Psoas muscle (tissue), 8 donors: ENCODE measurements around the gene PDLIM1. TPM values are rescaled to one million over a fixed set of nuclear protein-coding genes. Genes with fewer than 3 reads are reported as not detected.

Source experiments
- ATAC-seq, 4 donors: fragments of 200-7000 bp; cut with Tn5 transposase; one replicate each; pipeline ENCODE4 v1.9.1; 2020; ENCODE audit warnings: moderate library complexity in 3 of 4, mild to moderate bottlenecking in 2 of 4
- DNase-seq, 2 donors: peaks; one replicate each; pipeline ENCODE4 v3.0.0-alpha.2; 2020
- H3K27ac ChIP-seq: fragments of 200-600 bp; one replicate; pipeline ENCODE4 v1.8.0; 2022
- H3K27me3 ChIP-seq, 3 donors: fragments of 200-600 bp in 1 of 3; one replicate each; pipeline versions ENCODE4 v1.6.1 to v1.8.0; 2013 to 2022; ENCODE audit warnings: low read length in 2 of 3, mild to moderate bottlenecking in 2 of 3, moderate library complexity in 1 of 3; ENCODE audit not compliant: insufficient read depth in 3 of 3
- H3K36me3 ChIP-seq, 2 donors: fragments of 200-600 bp in 1 of 2; one replicate each; pipeline versions ENCODE4 v1.6.1 to v1.8.0; 2013 to 2022; ENCODE audit warnings: low read depth in 1 of 2, mild to moderate bottlenecking in 1 of 2, moderate library complexity in 1 of 2; ENCODE audit not compliant: insufficient read depth in 1 of 2
- H3K4me1 ChIP-seq: fragments of 200-600 bp; one replicate; pipeline ENCODE4 v1.8.0; 2022
- H3K4me3 ChIP-seq: fragments of 200-600 bp; one replicate; pipeline ENCODE4 v1.8.0; 2022; ENCODE audit warnings: mild to moderate bottlenecking
- H3K9me3 ChIP-seq: fragments of 200-600 bp; one replicate; pipeline ENCODE4 v1.8.0; 2022
- CTCF ChIP-seq: fragments of 200-600 bp; IDR thresholded peaks from one replicate; pipeline ENCODE4 v1.8.0; 2022; ENCODE audit warnings: antibody characterized with exemption
- WGBS, 3 donors: extraction: QIAGEN DNeasy Blood & Tissue Kit; methylation state at CpG; one replicate each; pipeline versions ENCODE4 v1.1.6 to v1.1.7; 2013; 5-methylcytosine and 5-hydroxymethylcytosine counted together
- intact Hi-C, 2 donors: fragments of 100-400 bp; cut with DNase I; formaldehyde crosslinking; loops; one replicate each; pipeline versions ENCODE4 v1.11.0 to v1.14.2; 2022
- polyA plus RNA-seq, 3 donors: library from polyadenylated mRNA; stranded (reverse); fragments of 200-250 nt; gene quantifications; one replicate each; pipeline ENCODE4 v1.2.3, GENCODE V29; 2013
- total RNA-seq, 4 donors: library from RNA; stranded (reverse); fragmentation: NEBNext Ultra II Directional in 2 of 4; extraction: Animal tissue kit (Norgen Biotek cat#: 25700) in 2 of 4; gene quantifications; one replicate each; pipeline versions ENCODE4 v1.2.1 to v1.2.4, GENCODE V29; 2021 to 2023
- donor health status: healthy with polysubstance abuse.
- donor health status: DM: no; HTN: no; CAD: no; lungs with moderate emphysema.
- donor health status: Bipolar disorder and iron deficiency.
- donor health status: healthy.
- donor health status: DM: yes; HTN: yes; CAD: no.
- donor health status: DM: no; HTN: no; CAD: no.
- donor health status: DM: no; HTN: no; CAD: no.
- donor health status: DM: yes; HTN: yes; CAD: no.

The PDLIM1 gene
- total and polyA plus RNA-seq, 7 donors, result 97.3 to 504 (median 325) TPM

- Histone ChIP-seq H3K4me1 (peaks cover 21% of the 10 kb centered on the region), H3K9me3 (no peaks in the 10 kb centered on the region), H3K27me3 (no peaks in the 10 kb centered on the region), H3K36me3 (peaks cover 2 to 76% of the 10 kb centered on the region in 2 donors), H3K27ac (peak overlapping the region; percentile 23), H3K4me3 (no peak overlapping the region)
- intact Hi-C loops, result no loop called here
- DNase-seq (no peak), ATAC-seq (peak in 1 of 4 donors; percentile 36)
- TF ChIP-seq CTCF, result no peak
Observed at GRCh38 chr10:95319239-95319638, 28.4 kb upstream of the PDLIM1 start.

GRCh38 chr10:95315509-95315908 is 24.7 kb upstream of the PDLIM1 start:
- no peaks in the 10 kb centered on the region for H3K9me3 ChIP-seq
- peaks cover 20% of the 10 kb centered on the region for H3K4me1 ChIP-seq
- H3K27me3 ChIP-seq, result no peaks in the 10 kb centered on the region
- DNase-seq (no peak), ATAC-seq (no peak)
- intact Hi-C loops, result no loop called here
- no peak overlapping the region for H3K27ac ChIP-seq
- no peak for TF ChIP-seq CTCF
- 80 to 82% (median 80%) methylated on average over 2 of the region's 2 CpGs for WGBS, 3 donors
- H3K36me3 ChIP-seq, result peaks cover 2 to 63% of the 10 kb centered on the region in 2 donors
- no peak overlapping the region for H3K4me3 ChIP-seq

GRCh38 chr10:95314192-95314918 is 23.6 kb upstream of the PDLIM1 start:
- ATAC-seq (no peak), DNase-seq (no peak)
- intact Hi-C loops, result no loop called here
- no peak overlapping the region for H3K4me3 ChIP-seq
- WGBS, 3 donors, result 55 to 90% (median 67%) methylated on average over 4 of the region's 4 CpGs
- H3K27ac ChIP-seq, result peak overlapping the region; percentile 17
- H3K27me3 ChIP-seq, result no peaks in the 10 kb centered on the region
- TF ChIP-seq CTCF, result no peak
- no peaks in the 10 kb centered on the region for H3K9me3 ChIP-seq
- H3K36me3 ChIP-seq, result peaks cover 2 to 57% of the 10 kb centered on the region in 2 donors
- peaks cover 27% of the 10 kb centered on the region for H3K4me1 ChIP-seq

- peaks cover 40% of the 10 kb centered on the region for H3K4me1 ChIP-seq
- H3K27ac ChIP-seq, result peak overlapping the region; percentile 17
- WGBS, 3 donors, result 68 to 88% (median 68%) methylated on average over 1 of the region's 1 CpG
Observed at GRCh38 chr10:95312986-95313495, 22.2 kb upstream of the PDLIM1 start.

More at GRCh38 chr10:95312986-95313495, 22.2 kb upstream of the PDLIM1 start:
- TF ChIP-seq CTCF, result no peak
- Histone ChIP-seq H3K4me3 (no peak overlapping the region), H3K27me3 (no peaks in the 10 kb centered on the region), H3K9me3 (no peaks in the 10 kb centered on the region), H3K36me3 (peaks cover 2 to 44% of the 10 kb centered on the region in 2 donors)
- intact Hi-C loops, result no loop called here
- DNase-seq (no peak), ATAC-seq (no peak)
